NCI-H1436 treated with DMSO at 0.1 percent for 48 hours (cell line): ENCODE results near the gene BTBD17.
A peak's percentile ranks its signal among the peaks of the same experiment; 100 is the strongest.

Source experiments
- DNase-seq: peaks from one replicate; lab custom pipeline; 2025; lab: John Stamatoyannopoulos, UW

Gene BTBD17

DNA sequence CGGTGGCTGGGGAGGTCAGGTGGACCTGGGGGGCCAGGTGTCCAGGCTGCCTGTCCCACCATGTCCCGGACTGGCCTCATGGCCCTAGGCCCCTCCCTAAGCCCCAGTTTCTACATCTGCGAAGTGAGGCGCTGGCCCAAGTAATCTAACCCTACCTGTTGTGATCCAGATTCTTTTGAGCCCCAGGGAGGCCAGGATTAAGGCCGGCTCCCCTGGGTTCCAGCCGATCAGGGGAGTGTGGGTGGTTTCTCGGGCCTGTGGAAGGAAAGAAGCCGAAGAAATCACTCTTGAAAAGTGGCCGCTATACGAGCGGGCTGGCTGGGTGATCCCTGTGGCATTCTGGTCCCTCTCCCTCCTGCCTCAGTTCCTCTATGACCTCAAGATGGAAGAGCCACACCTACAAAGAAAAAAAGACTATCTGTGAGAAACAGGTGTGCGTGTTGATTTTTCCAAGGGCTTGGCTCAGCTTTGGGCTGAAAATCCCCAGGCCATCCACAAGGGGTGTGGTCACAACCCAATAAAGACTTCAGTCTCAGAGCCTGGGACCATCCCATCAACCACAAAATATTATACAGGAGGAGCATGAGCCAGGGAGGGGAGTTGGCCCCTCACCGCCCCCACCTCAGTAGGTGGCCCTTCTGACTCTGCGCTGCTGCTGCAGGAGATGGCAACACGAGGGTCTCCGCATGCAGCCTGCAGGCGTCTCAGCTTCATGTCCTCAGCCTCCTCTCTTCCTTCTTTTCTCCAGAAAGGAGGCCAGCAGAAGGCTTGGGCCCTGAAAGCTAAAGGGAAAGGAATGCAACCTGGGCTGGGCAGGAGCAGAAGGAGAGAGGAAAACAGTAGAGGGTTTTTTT, 25.9 kb upstream of the BTBD17 start:
- no peak for DNase-seq

DNA sequence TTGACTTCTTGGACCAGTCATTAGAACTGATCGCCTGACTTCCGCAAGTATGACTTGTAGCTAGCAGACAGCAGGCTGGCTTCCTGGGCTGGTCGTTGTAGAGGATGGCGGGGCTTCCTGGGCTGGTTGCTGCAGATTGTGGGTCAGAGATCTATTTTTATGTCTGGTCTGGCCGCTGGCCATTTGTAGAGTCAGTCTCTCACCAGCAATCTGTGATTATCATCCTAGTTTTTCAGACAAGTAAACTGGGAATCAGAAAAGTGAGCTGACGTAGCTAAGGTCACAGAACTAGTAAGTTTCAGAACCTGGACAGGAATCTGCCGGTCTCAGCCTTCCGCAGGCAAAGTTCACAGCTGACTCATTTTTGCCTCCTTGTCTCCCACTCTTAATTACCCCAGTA, 24.7 kb upstream of the BTBD17 start:
- no peak for DNase-seq

DNA sequence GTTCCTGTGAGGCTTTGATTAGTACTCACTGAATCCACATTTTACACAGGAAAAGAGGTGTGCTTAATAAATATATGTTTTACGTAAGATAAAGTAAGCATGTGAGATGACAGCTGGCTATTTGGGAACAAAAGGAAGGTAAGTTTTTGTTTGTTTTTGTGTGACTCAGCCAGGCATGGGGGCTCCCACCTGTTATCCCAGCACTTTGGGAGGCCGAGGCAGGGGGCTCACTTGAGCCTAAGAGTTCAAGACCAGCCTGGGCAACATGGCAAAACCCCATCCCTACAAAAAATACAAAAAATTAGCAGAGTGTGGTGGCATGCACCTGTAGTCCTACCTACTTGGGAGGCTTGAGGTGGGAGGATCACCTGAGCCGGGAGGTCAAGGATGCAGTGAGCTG, 23.5 kb upstream of the BTBD17 start:
- DNase-seq, result no peak

DNA sequence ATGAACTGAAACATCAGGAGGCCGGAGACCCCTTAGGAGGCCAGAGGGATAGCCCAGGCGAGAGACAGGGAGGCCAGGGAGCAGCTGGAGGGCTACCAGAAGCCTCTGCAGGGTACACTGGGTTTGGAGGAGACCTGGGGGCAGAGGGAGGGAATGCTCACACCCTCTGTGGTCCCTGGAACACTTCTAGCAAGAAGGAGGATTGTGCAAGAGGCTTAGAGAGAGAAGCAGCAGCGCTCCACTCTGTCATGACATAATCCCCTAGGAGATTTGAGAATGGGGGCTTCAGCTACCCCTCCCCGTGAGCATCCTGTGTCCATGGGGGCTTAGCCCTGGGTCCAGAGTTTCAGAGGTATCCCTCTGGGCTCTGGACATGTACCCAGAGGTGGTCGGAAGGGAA, 21.5 kb upstream of the BTBD17 start:
- DNase-seq, result no peak

DNA sequence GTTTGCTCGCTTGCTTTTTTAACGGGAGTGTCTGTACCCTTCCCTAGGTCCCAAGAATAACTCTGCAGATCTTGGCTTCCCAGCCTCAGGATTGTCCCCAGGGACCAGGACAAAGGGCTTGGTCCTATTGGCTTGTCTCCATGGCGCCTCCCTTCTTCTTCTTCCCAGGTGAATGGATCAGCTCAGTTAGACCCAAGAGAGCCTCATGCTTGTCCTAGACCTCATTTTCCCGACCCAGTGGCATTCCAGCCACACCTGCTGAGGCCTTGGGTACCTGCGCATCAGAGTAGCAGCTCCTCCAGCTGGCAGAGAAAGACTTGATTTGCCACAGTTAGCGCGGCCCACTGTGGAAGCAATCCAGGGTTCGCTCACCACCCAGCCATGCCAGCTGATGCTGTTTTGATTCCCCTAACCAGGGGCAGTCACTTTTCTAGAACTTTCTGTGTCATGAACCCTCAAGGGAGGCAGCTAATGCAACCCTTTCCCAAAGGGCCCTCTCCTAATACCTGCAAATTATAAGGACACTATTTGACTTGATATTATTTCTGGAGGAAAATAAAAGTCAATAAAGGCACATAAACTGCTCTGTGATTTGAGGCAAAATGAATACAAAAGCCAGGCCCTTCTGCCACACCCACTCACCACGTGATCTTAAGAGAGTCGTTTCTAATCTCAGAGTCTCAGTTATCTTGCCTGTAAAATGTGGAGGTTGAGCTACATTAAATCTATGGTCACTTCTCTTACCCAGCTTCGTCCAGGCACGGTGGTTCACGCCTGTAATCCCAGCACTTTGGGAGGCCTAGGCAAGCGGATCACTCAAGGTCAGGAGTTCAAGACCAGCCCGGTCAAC, 19.5 kb upstream of the BTBD17 start:
- no peak for DNase-seq

GRCh38 chr17:74380086-74380958, 18.7 kb upstream of the BTBD17 start:
- no peak for DNase-seq

- peak; percentile 72 for DNase-seq
Measured at GRCh38 chr17:74379495-74380085, 17.9 kb upstream of the BTBD17 start.

DNA sequence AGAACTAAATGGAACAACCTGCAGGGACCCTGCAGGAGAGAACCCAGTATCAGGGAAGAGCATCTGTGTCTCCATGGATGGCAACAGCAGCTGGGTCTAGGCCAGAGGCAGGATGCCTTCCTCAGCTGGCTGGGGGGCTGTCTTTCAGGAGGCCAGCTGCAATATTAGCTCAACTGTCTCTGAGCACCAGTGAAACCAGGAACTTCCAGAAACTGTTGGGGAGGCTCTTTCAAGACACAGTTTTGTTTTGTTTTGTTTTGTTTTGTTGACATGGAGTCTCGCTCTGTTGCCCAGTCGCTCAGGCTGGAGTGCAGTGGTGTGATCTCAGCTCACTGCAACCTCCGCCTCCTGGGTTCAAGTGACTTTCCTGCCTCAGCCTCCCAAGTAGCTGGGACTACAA, 13.2 kb upstream of the BTBD17 start:
- DNase-seq, result no peak

GRCh38 chr17:74373838-74374606, 12.4 kb upstream of the BTBD17 start:
- no peak for DNase-seq

DNA sequence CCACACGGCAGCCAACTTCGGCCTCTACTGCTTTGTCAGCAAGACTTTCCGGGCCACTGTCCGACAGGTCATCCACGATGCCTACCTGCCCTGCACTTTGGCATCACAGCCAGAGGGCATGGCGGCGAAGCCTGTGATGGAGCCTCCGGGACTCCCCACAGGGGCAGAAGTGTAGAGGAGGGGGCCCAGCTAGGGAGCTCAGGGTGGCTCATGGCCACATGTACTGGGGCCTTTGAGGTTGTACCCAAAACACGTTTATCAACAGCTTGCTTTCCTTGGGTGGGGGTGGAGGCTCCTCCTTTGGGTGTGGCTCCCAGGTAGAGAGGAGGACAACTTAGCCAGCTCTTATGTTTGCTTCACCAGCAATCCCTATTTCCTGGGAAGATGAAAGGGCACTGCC, 10.8 kb upstream of the BTBD17 start:
- no peak for DNase-seq

DNA sequence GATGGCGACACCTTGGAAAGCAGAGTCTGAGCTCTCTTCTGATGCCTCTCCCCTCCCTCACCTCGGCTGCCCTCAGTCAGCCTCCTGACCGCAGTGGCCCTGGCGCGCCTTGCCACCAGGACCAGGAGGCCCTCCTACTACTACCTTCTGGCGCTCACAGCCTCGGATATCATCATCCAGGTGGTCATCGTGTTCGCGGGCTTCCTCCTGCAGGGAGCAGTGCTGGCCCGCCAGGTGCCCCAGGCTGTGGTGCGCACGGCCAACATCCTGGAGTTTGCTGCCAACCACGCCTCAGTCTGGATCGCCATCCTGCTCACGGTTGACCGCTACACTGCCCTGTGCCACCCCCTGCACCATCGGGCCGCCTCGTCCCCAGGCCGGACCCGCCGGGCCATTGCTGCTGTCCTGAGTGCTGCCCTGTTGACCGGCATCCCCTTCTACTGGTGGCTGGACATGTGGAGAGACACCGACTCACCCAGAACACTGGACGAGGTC, 10.0 kb upstream of the BTBD17 start:
- DNase-seq, result no peak

DNA sequence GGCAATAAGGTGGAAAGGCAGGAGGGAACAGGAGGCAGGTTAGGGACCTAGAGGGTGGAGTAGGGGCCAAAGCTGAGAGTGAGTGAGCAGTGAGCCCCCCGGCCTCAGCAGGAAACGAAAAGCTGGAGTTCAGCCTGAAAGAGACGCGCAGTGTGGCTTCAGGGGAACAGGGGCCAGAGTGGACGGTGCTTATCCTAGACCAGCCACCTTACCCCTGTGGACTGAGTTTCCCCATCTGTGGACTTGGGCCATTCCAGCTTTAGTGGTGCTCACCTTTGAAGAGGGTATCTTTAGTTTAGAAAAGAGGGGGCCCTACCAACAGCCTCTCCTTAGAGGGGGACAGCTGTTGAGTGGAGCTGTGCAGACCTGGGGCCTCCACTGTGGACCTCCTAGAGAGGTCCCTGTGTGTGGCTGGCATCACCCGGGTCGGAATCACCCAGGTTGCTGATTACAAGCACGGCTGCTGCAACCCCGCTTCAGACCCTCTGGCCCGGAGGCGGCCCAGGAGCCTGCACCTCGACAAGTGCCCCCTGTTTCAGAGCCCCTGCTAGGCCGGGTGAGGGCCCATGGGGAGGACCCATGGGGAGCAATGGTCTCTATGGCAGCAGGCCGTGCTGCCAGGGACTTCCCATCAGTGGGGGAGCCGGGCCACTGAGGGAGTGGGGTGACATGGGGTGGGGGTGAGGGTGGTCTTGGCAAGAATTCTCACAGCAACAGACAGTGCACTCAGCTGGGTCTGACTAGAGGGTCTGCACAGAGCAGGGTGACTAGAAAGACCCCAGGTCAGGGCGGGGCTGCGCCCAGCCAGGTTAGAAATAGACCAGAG, 8.2 kb upstream of the BTBD17 start:
- DNase-seq, result no peak

DNA sequence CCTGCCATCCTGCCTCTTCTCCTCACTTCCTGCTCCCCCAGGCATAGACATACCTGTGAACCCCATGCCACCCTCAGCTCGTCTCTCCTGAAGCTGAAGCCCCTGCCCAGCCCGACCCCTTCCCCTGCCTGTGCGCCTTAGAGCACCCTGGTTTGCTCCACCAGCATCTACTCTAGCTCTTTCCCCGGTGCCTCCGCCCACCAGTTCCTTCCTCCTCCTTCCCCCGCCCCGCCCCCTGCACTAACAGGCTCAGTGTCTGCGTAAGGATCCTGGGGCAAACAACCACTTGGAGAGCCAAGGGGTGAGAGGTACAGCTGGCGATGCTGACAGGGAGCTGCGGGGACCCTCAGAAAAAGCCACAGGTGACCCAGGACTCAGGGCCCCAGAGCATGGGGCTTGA, 7.6 kb upstream of the BTBD17 start:
- peak; percentile 34 for DNase-seq

DNA sequence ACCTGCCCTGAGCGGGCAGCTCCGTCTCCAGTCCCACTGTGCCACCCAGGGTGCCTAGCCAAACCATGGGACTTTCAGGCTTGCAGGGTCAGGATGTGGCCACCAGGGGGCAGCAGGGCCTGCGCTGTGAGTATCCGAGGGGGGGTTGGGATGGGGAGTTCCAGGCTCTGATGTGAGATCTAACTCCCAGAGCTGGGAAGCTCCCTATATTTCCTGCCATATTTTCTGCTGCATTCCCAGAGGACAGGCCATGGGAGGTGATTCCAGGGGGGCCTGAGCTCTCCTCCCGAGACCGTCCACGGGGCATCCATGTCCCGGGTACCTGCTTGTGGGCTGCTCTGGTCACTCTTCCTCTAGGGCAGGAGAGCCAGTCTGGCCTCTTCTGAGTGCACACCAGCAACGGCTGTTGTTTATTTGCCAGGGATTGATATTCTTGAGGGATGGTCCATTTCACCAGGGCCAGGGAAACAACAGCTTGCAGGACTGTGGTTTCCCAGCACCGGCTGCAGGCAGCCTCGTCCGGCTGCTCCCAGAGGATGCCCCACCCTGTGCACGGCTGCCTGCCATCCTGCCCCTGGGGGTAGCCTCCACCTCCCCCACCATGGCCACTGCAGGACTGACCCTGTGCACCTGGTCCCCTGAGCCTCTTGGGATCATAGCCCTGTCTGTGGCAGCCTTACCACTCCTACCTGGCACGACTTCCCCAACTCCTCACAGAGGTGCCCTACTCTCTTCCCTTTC, 6.8 kb upstream of the BTBD17 start:
- no peak for DNase-seq

DNA sequence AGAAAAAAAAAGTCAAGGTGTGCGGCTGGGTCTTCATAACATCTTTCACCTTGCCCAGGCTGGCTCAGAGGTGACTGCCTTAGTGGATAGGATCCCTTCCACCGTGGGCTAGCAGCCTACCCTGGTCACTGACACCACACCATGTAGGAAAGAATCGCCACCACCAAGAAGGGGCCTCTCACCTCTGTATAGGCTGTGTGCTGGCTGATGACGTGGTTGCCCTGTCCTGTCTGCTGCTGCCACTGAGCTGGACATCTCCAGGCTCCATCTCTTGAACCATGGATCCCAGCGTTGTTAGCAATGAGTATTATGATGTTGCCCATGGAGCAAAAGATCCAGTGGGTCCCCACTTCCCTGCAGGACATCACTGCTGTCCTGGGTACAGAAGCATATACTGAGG, 5.5 kb upstream of the BTBD17 start, which contains the start of gene GPR142:
Gene GPR142, plus strand, starts transcription at position 301 of the 400 bp plus-strand sequence. CDS start 2,035 bp downstream, outside the sequence.
- DNase-seq, result no peak

DNA sequence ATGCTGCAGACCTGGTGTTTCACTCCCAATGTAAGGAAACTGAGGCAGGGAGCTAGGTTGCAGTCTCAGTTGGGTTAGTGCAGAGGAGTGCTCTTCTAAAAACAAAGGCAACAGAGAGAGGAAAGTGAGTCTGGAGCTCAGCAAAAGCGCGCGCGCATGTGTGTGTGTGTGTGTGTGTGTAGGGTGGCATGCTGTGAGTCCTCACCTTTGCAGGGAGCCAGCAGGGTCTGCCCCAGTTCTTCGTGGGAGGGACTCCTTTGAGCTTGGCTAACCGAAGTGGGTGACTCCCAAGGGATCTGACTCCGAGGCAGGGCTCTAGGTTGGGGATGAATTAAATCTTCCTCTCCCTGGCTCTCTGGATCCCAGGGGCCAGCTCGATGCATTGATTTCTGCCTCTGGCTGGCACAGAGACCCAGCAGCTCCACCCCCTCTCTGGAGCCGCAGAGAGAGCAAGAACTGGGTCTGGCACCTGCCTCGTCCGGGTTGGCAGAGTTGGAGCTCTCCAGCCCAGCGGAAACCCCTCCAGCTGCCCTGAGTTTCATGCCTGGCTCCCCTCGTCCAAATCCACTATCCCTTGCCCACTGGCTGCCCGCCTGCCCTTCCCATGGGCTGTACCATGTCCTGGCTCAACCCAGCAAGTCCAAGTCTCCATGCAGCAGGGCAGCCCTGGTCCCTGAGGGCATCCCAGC, 1.3 kb upstream of the BTBD17 start:
- peak; percentile 55 for DNase-seq

GRCh38 chr17:74362069-74362405, 369 bp upstream of the BTBD17 start:
- no peak for DNase-seq

DNA sequence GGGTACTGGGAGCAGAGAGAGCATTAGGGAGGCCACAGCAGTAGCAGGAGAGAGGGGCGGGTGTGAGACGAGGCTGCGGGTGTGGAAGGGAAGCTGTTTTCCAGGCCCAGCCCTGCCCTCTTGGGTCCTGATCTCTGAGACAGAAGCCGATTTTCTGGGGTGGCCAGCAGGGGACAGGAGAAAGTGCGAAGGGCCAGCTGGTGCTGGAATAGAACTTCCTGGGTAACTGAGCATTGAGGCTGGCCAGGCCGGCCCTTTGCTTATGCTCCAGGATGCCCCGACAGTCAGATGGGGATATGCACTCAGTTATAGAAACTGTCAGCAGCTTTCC, 804 bp downstream of the BTBD17 start:
- DNase-seq, result no peak

GRCh38 chr17:74359916-74360315, 1.8 kb downstream of the BTBD17 start:
- no peak for DNase-seq
